Measurements from ENCODE around the gene SLC25A34. TPM values are rescaled to one million over a fixed set of nuclear protein-coding genes. Genes with fewer than 3 reads are reported as not detected.

SLC25A34 gene
- total RNA-seq, 1 experiment from 2014 or later = 0.59 TPM

DNA sequence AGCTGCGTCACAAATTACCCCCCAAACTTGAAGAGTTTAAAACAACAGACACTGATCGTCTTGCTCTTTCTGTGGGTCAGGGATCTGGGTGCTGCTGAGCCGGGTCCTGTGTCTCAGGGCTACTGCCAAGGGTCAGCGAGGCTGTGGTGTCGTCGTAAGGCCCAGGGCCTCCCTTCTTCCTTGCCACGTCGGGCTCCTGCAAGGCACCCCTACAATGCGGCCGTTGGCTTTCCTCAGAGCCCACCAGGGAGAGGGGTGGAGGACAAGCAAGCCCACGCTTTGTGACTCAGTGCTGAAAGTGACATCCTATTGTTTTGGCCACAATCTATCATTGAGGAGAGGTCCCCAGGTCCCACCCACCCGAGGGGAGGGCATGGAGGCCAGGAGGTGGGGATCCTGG is 14.9 kb downstream of the SLC25A34 start:
- CTCF ChIA-PET = no interaction called here
- peaks cover 0 to 7% of the 10 kb centered on the region in 2 experiments; a peak in 1 of 4 replicates for H3K4me1 ChIP-seq (ENCODE audit: control insufficient read depth in 1 of 2, insufficient read depth in 2 of 2, low read length in 2 of 2)
- H3K9me2 ChIP-seq (ENCODE audit: insufficient read depth) = no peaks in the 10 kb centered on the region
- TF ChIP-seq POLR2A (IDR thresholded peaks at IDR 0.05; ENCODE audit: borderline replicate concordance, extremely low read depth, insufficient read depth, insufficient read length) = no peak
- TF ChIP-seq SRF (IDR thresholded peaks at IDR 0.05; ENCODE audit: low read depth) = no peak
- no peak for TF ChIP-seq SP1 (IDR thresholded peaks at IDR 0.05; ENCODE audit: low read depth)
- TF ChIP-seq FOSL1 (IDR thresholded peaks at IDR 0.05; ENCODE audit: low read depth) = no peak
- TF ChIP-seq ATF3 (IDR thresholded peaks at IDR 0.05) = no peak
- no peak for TF ChIP-seq TCF7L2 (IDR thresholded peaks at IDR 0.05; ENCODE audit: borderline replicate concordance, extremely low read depth, insufficient read depth, insufficient read length)
- no peak for TF ChIP-seq ELF1 (IDR thresholded peaks at IDR 0.05; ENCODE audit: borderline replicate concordance, low read depth)
- TF ChIP-seq YY1 (IDR thresholded peaks at IDR 0.05; ENCODE audit: extremely low read depth, insufficient replicate concordance, low read depth, low read length) = no peak
- TF ChIP-seq JUND (IDR thresholded peaks at IDR 0.05) = no peak
- TF ChIP-seq, protein P1, sequence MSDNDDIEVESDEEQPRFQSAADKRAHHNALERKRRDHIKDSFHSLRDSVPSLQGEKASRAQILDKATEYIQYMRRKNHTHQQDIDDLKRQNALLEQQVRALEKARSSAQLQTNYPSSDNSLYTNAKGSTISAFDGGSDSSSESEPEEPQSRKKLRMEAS (IDR thresholded peaks at IDR 0.05) = no peak
- no peak for TF ChIP-seq EZH2 (IDR thresholded peaks at IDR 0.05)
- no peak for TF ChIP-seq POLR2AphosphoS5 (IDR thresholded peaks at IDR 0.05; ENCODE audit: low read depth, low read length)
- no peak for TF ChIP-seq EZH2phosphoT487 (IDR thresholded peaks at IDR 0.05; ENCODE audit: borderline replicate concordance)
- TF ChIP-seq EGR1 (IDR thresholded peaks at IDR 0.05; ENCODE audit: low read depth) = no peak
- TF ChIP-seq ZFX (IDR thresholded peaks at IDR 0.05) = no peak
- no peak for TF ChIP-seq CBX3 (IDR thresholded peaks at IDR 0.05; ENCODE audit: low read depth)
- no peak for TF ChIP-seq RAD21 (IDR thresholded peaks at IDR 0.05; ENCODE audit: low read depth)
- TF ChIP-seq, protein P2, sequence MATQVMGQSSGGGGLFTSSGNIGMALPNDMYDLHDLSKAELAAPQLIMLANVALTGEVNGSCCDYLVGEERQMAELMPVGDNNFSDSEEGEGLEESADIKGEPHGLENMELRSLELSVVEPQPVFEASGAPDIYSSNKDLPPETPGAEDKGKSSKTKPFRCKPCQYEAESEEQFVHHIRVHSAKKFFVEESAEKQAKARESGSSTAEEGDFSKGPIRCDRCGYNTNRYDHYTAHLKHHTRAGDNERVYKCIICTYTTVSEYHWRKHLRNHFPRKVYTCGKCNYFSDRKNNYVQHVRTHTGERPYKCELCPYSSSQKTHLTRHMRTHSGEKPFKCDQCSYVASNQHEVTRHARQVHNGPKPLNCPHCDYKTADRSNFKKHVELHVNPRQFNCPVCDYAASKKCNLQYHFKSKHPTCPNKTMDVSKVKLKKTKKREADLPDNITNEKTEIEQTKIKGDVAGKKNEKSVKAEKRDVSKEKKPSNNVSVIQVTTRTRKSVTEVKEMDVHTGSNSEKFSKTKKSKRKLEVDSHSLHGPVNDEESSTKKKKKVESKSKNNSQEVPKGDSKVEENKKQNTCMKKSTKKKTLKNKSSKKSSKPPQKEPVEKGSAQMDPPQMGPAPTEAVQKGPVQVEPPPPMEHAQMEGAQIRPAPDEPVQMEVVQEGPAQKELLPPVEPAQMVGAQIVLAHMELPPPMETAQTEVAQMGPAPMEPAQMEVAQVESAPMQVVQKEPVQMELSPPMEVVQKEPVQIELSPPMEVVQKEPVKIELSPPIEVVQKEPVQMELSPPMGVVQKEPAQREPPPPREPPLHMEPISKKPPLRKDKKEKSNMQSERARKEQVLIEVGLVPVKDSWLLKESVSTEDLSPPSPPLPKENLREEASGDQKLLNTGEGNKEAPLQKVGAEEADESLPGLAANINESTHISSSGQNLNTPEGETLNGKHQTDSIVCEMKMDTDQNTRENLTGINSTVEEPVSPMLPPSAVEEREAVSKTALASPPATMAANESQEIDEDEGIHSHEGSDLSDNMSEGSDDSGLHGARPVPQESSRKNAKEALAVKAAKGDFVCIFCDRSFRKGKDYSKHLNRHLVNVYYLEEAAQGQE (IDR thresholded peaks at IDR 0.05; ENCODE audit: low read depth) = no peak
- ATAC-seq = no peak
- H3K27me3 ChIP-seq (ENCODE audit: insufficient read depth, low read length) = no peaks in the 10 kb centered on the region
- no peak overlapping the region for H3K4me3 ChIP-seq (replicated peaks in 1 of 2; ENCODE audit: low read depth in 1 of 2, low read length in 2 of 2)
- POLR2A ChIA-PET = interaction anchor here (0.6 kb wide), 1 partner anchor 588 kb away, joined by 3 read pairs; no protein-coding TSS in a partner anchor
- no peak overlapping the region for H3K27ac ChIP-seq (ENCODE audit: low read depth, low read length)
- H4K20me1 ChIP-seq (ENCODE audit: insufficient read depth) = no peaks in the 10 kb centered on the region
- H3K9me3 ChIP-seq (ENCODE audit: control insufficient read depth in 1 of 2, insufficient read depth in 1 of 2, low read depth in 1 of 2, low read length in 2 of 2) = no peaks in the 10 kb centered on the region
- no peak overlapping the region for H3K9ac ChIP-seq (ENCODE audit: low read length)
- H2AFZ ChIP-seq (ENCODE audit: low read depth, low read length, poor library complexity, severe bottlenecking) = no peak overlapping the region
- BruUV-seq (replicated peaks) = no TSS peak
- no peak overlapping the region for H3K4me2 ChIP-seq (ENCODE audit: low read length)
- no peaks in the 10 kb centered on the region for H3K36me3 ChIP-seq (ENCODE audit: control insufficient read depth in 1 of 2, insufficient read depth in 2 of 2, low read length in 2 of 2)
- RAD21 ChIA-PET (ENCODE audit: low non-redundant PET in 1 of 2, low total read pairs in 2 of 2, uncharacterized antibody in 2 of 2, unreplicated experiment in 2 of 2) = no interaction called here
- no peaks in the 10 kb centered on the region for H3K79me2 ChIP-seq (ENCODE audit: insufficient read depth, low read length)
- intact Hi-C loops (cut with micrococcal nuclease) = no loop called here
- no peak for DNase-seq (ENCODE audit: low read depth, low spot score)

All from HCT116 (cell line).